ENCODE data around the gene TEPSIN. TPM values are rescaled to one million over a fixed set of nuclear protein-coding genes. Genes with fewer than 3 reads are reported as not detected.

Gene TEPSIN
- total RNA-seq, 2 donors from 2014 or later, result 84.1 to 90.9 TPM

DNA sequence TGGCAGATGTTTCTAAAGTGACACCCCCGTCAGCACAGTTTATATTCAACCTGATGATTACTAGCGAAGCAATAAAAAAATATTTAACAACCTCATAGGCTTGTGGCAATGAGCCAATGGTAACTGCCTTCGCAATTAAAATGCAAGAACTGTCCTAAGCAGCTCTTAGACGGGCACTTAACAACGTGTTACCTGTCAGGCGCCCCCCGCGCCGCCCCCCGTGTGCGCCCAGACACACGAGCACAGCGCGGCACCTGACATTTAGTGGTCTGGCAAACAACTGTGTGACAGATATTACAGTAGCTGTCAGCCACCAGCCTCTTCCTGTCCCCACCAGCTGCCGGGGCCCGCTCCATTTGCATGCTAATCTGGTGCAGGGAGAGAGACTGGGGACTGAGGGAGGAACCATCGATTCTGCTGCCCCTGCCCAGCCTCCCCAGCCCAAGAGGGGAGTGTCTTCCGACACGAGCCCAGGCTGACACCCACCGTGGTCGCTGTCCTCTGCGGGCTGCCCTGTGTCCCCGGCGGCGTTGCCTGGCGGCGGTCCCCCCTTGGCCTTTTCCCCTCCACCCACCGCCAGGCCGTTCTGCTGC is 12.9 kb upstream of the TEPSIN start:
- no peak for DNase-seq

DNA sequence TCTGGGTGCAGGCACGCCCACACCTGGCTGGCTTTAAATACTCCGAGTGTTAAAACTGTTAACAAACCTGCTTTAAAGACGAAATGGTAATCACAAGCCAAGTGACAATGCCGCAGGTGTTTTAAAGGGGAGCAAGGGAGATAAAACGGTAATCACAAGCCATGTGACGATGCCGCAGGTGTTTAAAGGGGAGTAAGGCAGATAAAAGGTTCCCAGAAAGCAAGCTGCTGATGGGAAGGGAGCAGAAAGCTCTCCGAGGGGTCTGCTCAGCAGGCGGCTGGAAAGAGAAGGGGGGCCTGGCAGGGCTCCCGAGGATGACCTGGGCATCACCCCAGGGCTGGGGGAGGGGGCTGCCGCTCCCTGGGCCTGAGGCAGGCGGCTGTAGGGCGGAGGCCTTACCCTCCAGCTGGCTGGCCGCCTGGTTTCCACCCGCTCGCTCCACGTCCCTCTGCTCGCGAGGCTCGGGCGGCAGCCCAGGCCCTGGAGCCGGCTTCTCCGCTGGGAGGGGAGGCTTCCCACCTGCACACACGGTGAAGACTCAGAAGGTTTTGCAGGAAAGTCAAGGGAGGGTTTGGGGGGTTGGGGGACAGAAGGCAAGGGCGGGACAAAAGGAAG is 12.3 kb upstream of the TEPSIN start:
- no peak for ATAC-seq
- no peak overlapping the region for H3K27ac Mint-ChIP-seq
- no peaks in the 10 kb centered on the region for H3K9me3 ChIP-seq (ENCODE audit: control insufficient read depth, low read length, poor library complexity, severe bottlenecking)
- H3K36me3 Mint-ChIP-seq (ENCODE audit: low read depth), result peaks cover 7% of the 10 kb centered on the region
- DNase-seq, result no peak
- H3K4me3 Mint-ChIP-seq, result no peak overlapping the region
- H3K4me1 Mint-ChIP-seq, result peaks cover 14% of the 10 kb centered on the region
- no peaks in the 10 kb centered on the region for H3K27me3 Mint-ChIP-seq

More for the DNA sequence above, 12.9 kb upstream of the TEPSIN start:
- no peak for ATAC-seq
- Mint-ChIP-seq H3K36me3 (ENCODE audit: low read depth) (peaks cover 7% of the 10 kb centered on the region), H3K27ac (no peak overlapping the region), H3K4me3 (no peak overlapping the region), H3K27me3 (no peaks in the 10 kb centered on the region), H3K4me1 (peaks cover 14% of the 10 kb centered on the region)
- no peaks in the 10 kb centered on the region for H3K9me3 ChIP-seq (ENCODE audit: control insufficient read depth, low read length, poor library complexity, severe bottlenecking)

- no peaks in the 10 kb centered on the region for H3K9me3 ChIP-seq (ENCODE audit: control insufficient read depth, low read length, poor library complexity, severe bottlenecking)
- Mint-ChIP-seq H3K4me1 (peaks cover 16% of the 10 kb centered on the region), H3K27ac (no peak overlapping the region), H3K27me3 (no peaks in the 10 kb centered on the region), H3K4me3 (no peak overlapping the region), H3K36me3 (ENCODE audit: low read depth) (peaks cover 7% of the 10 kb centered on the region)
- DNase-seq, result no peak
- ATAC-seq, result no peak
These were observed 11.6 kb upstream of the TEPSIN start for GRCh38 chr17:81250286-81251093.

DNA sequence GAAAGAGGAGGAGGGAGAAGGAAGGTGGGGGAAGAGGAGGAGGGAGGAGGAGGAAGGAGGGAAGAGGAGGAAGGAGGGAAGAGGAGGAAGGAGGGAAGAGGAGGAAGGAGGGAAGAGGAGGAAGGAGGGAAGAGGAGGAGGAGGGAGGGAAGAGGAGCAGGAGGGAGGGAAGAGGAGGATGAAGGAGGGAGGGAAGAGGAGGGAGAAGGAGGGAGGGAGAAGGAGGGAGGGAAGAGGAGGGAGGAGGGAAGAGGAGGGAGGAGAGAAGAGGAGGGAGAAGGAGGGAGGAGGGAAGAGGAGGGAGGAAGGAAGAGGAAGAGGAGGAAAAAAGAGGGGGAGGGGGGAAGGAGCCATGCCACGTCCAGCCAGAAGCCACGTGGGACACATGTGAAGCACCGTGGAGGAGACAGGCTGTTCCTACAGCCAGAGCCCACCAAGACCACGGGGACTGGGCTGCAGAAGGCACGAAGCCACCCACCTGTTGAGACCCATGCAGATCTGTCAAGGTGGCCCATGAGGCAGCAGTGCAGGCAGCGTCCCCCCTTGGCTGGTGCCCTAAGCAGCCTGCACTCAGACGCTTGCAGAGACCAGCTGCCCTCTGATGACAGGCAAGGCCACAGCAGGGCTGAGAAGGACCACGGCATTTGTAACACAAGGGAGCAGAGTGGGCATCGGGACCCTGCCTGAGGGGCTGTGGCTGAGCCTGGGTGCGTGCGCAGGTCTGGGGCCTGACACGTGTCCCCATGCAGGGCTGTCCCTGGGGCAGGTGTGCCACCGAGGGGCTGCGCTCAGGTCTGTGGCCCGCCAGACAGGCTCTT is 10.6 kb upstream of the TEPSIN start:
- peaks cover 19% of the 10 kb centered on the region for H3K4me1 Mint-ChIP-seq

DNA sequence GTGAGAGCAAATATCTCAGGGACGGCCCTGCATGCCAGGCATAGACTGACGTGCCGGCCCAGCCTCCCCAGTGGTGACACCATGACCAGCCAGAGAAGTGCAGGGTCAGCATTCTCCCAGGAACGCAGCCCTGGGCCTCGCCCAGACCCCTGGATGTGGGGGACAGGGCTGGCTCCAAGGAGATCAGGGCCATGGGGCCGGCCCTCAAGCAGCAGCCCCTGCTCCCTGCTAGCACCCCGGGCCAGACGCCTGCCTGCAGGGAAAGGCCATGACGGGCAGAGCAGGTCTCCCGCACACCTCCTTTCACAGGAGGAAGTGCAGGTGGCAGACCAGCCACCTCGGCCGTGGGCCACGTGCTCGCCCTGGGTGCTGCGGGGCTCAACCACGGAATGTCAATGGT is 9.8 kb upstream of the TEPSIN start:
- Mint-ChIP-seq H3K27me3 (no peaks in the 10 kb centered on the region), H3K36me3 (ENCODE audit: low read depth) (peaks cover 7% of the 10 kb centered on the region), H3K4me1 (peaks cover 14% of the 10 kb centered on the region), H3K4me3 (no peak overlapping the region), H3K27ac (no peak overlapping the region)
- DNase-seq, result no peak
- H3K9me3 ChIP-seq (ENCODE audit: control insufficient read depth, low read length, poor library complexity, severe bottlenecking), result no peaks in the 10 kb centered on the region
- ATAC-seq, result no peak

More for the DNA sequence above, 10.6 kb upstream of the TEPSIN start:
- Mint-ChIP-seq H3K27me3 (no peaks in the 10 kb centered on the region), H3K36me3 (ENCODE audit: low read depth) (peaks cover 7% of the 10 kb centered on the region), H3K27ac (no peak overlapping the region), H3K4me3 (no peak overlapping the region)
- ATAC-seq, result no peak
- H3K9me3 ChIP-seq (ENCODE audit: control insufficient read depth, low read length, poor library complexity, severe bottlenecking), result no peaks in the 10 kb centered on the region
- DNase-seq, result no peak

- H3K36me3 Mint-ChIP-seq (ENCODE audit: low read depth), result no peaks in the 10 kb centered on the region
- no peak overlapping the region for H3K4me3 Mint-ChIP-seq
- peak overlapping the region; percentile 24 for H3K27ac Mint-ChIP-seq
- ATAC-seq (no peak), DNase-seq (no peak)
- H3K27me3 Mint-ChIP-seq, result no peaks in the 10 kb centered on the region
- no peaks in the 10 kb centered on the region for H3K9me3 ChIP-seq (ENCODE audit: control insufficient read depth, low read length, poor library complexity, severe bottlenecking)
- peaks cover 7% of the 10 kb centered on the region for H3K4me1 Mint-ChIP-seq
These were observed 8.6 kb upstream of the TEPSIN start for GRCh38 chr17:81247339-81247990.

- H3K27me3 Mint-ChIP-seq, result no peaks in the 10 kb centered on the region
- no peaks in the 10 kb centered on the region for H3K36me3 Mint-ChIP-seq (ENCODE audit: low read depth)
- ATAC-seq, result no peak
- H3K4me3 Mint-ChIP-seq, result peak overlapping the region; percentile 57
- no peak for DNase-seq
- H3K9me3 ChIP-seq (ENCODE audit: control insufficient read depth, low read length, poor library complexity, severe bottlenecking), result no peaks in the 10 kb centered on the region
- peaks cover 9% of the 10 kb centered on the region for H3K4me1 Mint-ChIP-seq
- H3K27ac Mint-ChIP-seq, result peak overlapping the region; percentile 24
These were observed 8.0 kb upstream of the TEPSIN start for GRCh38 chr17:81246679-81247338.

DNA sequence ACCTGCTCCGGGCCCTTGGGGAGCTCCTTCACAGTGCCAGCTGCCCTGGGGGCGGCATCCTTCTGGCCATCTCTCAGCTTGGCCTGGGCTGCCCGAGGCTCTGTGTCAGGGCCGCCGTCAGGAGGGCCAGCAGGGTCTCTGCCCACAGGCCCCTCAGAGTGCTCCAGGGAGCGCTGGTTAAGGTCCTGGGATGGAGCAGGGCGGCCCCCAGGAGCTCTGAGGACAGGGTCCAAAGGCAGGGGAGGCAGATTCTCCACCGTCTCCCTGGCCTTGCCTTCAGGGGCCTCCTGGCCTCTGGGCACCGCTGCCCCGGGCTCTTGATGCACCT is 7.5 kb upstream of the TEPSIN start:
- Mint-ChIP-seq H3K4me3 (no peak overlapping the region), H3K27me3 (no peaks in the 10 kb centered on the region), H3K4me1 (peaks cover 13% of the 10 kb centered on the region), H3K27ac (no peak overlapping the region), H3K36me3 (ENCODE audit: low read depth) (no peaks in the 10 kb centered on the region)
- ATAC-seq, result no peak
- H3K9me3 ChIP-seq (ENCODE audit: control insufficient read depth, low read length, poor library complexity, severe bottlenecking), result no peaks in the 10 kb centered on the region
- DNase-seq, result no peak

- Mint-ChIP-seq H3K27ac (no peak overlapping the region), H3K4me3 (no peak overlapping the region), H3K27me3 (no peaks in the 10 kb centered on the region), H3K4me1 (peaks cover 14% of the 10 kb centered on the region), H3K36me3 (ENCODE audit: low read depth) (no peaks in the 10 kb centered on the region)
- ATAC-seq, result no peak
- H3K9me3 ChIP-seq (ENCODE audit: control insufficient read depth, low read length, poor library complexity, severe bottlenecking), result no peaks in the 10 kb centered on the region
- no peak for DNase-seq
These were observed 6.9 kb upstream of the TEPSIN start for GRCh38 chr17:81245665-81246342.

GRCh38 chr17:81245024-81245664 is 6.3 kb upstream of the TEPSIN start:
- no peak for DNase-seq
- no peak for ATAC-seq
- H3K4me3 Mint-ChIP-seq, result no peak overlapping the region
- no peaks in the 10 kb centered on the region for H3K36me3 Mint-ChIP-seq (ENCODE audit: low read depth)
- peak overlapping the region; percentile 16 for H3K27ac Mint-ChIP-seq
- no peaks in the 10 kb centered on the region for H3K27me3 Mint-ChIP-seq
- H3K4me1 Mint-ChIP-seq, result peaks cover 16% of the 10 kb centered on the region
- H3K9me3 ChIP-seq (ENCODE audit: control insufficient read depth, low read length, poor library complexity, severe bottlenecking), result no peaks in the 10 kb centered on the region

DNA sequence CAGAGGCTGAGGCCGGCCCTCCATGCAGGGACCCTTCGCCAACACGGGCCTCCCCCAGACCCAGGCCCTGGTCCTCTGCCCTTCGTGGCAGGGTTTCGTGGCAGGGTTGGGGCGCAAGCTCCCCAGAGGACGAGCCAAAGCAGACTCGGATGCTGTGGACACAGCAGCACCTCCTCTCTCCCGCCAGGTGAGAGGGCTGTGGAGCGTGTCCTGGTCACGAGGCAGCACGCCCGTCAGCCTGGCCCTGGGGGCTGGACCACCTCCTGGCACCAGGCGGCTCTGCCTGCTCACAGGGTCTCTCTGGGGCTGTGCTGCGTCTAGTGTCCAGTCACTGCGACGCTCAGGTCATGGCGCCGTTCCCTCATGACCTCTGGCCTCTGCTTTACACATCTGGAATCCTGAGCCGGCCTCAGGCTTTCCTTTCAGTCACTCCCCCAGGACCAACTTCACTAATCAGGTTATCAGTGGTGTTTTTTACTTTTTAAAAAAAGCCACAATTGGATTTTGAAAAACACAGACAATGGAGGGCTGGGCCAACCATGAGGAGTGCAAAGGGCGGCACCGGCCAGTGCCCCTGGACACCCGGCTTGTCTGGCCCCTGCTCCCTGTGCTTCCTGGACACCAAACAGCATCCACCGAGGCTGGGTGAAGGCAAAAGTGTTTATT is 5.6 kb upstream of the TEPSIN start:
- no peaks in the 10 kb centered on the region for H3K9me3 ChIP-seq (ENCODE audit: control insufficient read depth, low read length, poor library complexity, severe bottlenecking)
- no peaks in the 10 kb centered on the region for H3K27me3 Mint-ChIP-seq
- DNase-seq (no peak), ATAC-seq (no peak)
- H3K4me3 Mint-ChIP-seq, result no peak overlapping the region
- H3K36me3 Mint-ChIP-seq (ENCODE audit: low read depth), result no peaks in the 10 kb centered on the region
- peaks cover 19% of the 10 kb centered on the region for H3K4me1 Mint-ChIP-seq
- H3K27ac Mint-ChIP-seq, result peak overlapping the region; percentile 16
